CD4-positive, alpha-beta T cell treated with Interferon gamma for 1 hour (primary cell): Measurements from ENCODE around the gene CLDN10.
"Not testable (repeated sequence)": the region's sequence is repeated elsewhere in the genome, so short reads cannot be mapped to it uniquely, and the experiment has no call there.

Experiments
- DNase-seq: peaks from one replicate; pipeline ENCODE4 v3.0.0-alpha.2; 2020

Gene CLDN10

GRCh38 chr13:95552539-95553441 is at the start of gene CLDN10:
Gene CLDN10, plus strand, starts transcription at chr13:95552720. Its CDS starts 34 bp downstream, at chr13:95552754.
- no peak for DNase-seq

GRCh38 chr13:95503662-95504061 is 48.9 kb upstream of the CLDN10 start:
- no peak for DNase-seq

- DNase-seq = no peak
Observed at GRCh38 chr13:95505265-95505664, 47.3 kb upstream of the CLDN10 start.

GRCh38 chr13:95505986-95506385 is 46.5 kb upstream of the CLDN10 start:
- no peak for DNase-seq

GRCh38 chr13:95507991-95508390 is 44.5 kb upstream of the CLDN10 start:
- no peak for DNase-seq

- DNase-seq = no peak
Observed at GRCh38 chr13:95508996-95509395, 43.5 kb upstream of the CLDN10 start.

- no peak for DNase-seq
Observed at GRCh38 chr13:95509521-95510310, 42.8 kb upstream of the CLDN10 start.

- DNase-seq = no peak
Observed at GRCh38 chr13:95510950-95511349, 41.6 kb upstream of the CLDN10 start.

GRCh38 chr13:95512424-95512823 is 40.1 kb upstream of the CLDN10 start:
- no peak for DNase-seq

- DNase-seq = no peak
Observed at GRCh38 chr13:95512957-95513356, 39.6 kb upstream of the CLDN10 start.

GRCh38 chr13:95515606-95516005 is 36.9 kb upstream of the CLDN10 start:
- not testable (repeated sequence) for DNase-seq

- DNase-seq = no peak
Observed at GRCh38 chr13:95516021-95516420, 36.5 kb upstream of the CLDN10 start.

GRCh38 chr13:95516492-95516891 is 36.0 kb upstream of the CLDN10 start:
- no peak for DNase-seq

- DNase-seq = no peak
Observed at GRCh38 chr13:95523598-95523997, 28.9 kb upstream of the CLDN10 start.

GRCh38 chr13:95524264-95524901 is 28.1 kb upstream of the CLDN10 start:
- no peak for DNase-seq

GRCh38 chr13:95527955-95528354 is 24.6 kb upstream of the CLDN10 start:
- DNase-seq = no peak

GRCh38 chr13:95530178-95530577 is 22.3 kb upstream of the CLDN10 start:
- no peak for DNase-seq

- DNase-seq = no peak
Observed at GRCh38 chr13:95533545-95534160, 18.9 kb upstream of the CLDN10 start.

GRCh38 chr13:95535243-95535642 is 17.3 kb upstream of the CLDN10 start:
- DNase-seq = no peak

- no peak for DNase-seq
Observed at GRCh38 chr13:95536632-95537241, 15.8 kb upstream of the CLDN10 start.

- no peak for DNase-seq
Observed at GRCh38 chr13:95540888-95541287, 11.6 kb upstream of the CLDN10 start.

GRCh38 chr13:95541308-95541707 is 11.2 kb upstream of the CLDN10 start:
- no peak for DNase-seq
